ENCODE results near the gene ABL2. TPM values are rescaled to one million over a fixed set of nuclear protein-coding genes. Genes with fewer than 3 reads are reported as not detected.

The ABL2 gene
- total and polyA plus RNA-seq, 2 donors (not counting 1 experiment from before 2014, with no cell fraction given) = 2.6 to 20.0 TPM

DNA sequence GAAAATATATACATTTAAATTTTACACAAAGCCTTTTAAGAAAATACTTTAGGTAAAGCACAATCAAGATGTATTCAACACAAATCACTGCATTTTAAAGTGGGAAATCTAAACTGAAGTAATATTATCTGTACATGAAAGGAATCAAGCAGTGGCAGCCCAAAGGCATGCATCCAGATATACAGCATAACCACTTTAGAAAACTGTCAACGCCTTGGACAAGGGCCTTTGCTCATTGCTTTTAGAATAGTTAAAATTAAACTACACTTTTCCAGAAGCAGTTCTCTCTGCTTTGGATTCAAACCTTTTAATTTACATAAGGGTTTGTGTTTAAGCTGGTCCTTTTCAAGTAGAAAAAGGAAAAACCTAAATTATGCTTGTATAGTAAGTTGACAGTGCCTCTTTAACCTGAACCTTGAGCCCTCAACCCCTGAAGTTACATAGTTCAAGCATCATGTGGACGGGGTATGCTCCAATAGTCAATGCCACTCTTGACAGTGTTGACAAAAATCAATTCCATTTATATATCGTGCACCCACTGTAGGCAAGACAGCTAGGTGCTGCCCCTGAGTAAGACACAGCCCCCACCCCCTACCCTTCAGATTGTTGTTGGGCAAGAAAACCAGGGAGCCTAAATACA lies 124.7 kb downstream of the ABL2 start:
- CTCF ChIA-PET = interaction anchor here (1.5 to 1.6 kb wide), 2 partner anchors 16 to 24 kb away, joined by 6 read pairs; no protein-coding TSS in a partner anchor
- Mint-ChIP-seq H3K4me1 (no peaks in the 10 kb centered on the region), H3K27ac (no peak overlapping the region), H3K4me3 (no peak overlapping the region), H3K27me3 (no peaks in the 10 kb centered on the region), H3K9me3 (ENCODE audit: insufficient read depth) (no peaks in the 10 kb centered on the region)
- Histone ChIP-seq H4K20me1 (ENCODE audit: control insufficient read depth, insufficient read depth, low read length, poor library complexity, severe bottlenecking) (no peaks in the 10 kb centered on the region), H3K9me3 (ENCODE audit: control extremely low read depth in 1 of 3, control insufficient read depth in 2 of 3, insufficient read depth in 1 of 3, low read length in 2 of 3) (no peaks in the 10 kb centered on the region), H3K27me3 (replicated peaks in 1 of 4; ENCODE audit: control extremely low read depth in 1 of 4, control insufficient read depth in 3 of 4, insufficient read depth in 4 of 4, low read length in 3 of 4) (no peaks in the 10 kb centered on the region), H3K4me2 (replicated peaks; ENCODE audit: low read depth, low read length, poor library complexity, severe bottlenecking) (no peak overlapping the region), H3K36me3 (replicated peaks in 1 of 2; ENCODE audit: control extremely low read depth in 1 of 2, control insufficient read depth in 1 of 2, extremely low read depth in 1 of 2, insufficient read depth in 2 of 2, low read length in 1 of 2) (peaks cover 0 to 27% of the 10 kb centered on the region in 2 experiments), H3K4me1 (ENCODE audit: control insufficient read depth in 2 of 2, insufficient read depth in 2 of 2, low read length in 2 of 2) (no peaks in the 10 kb centered on the region), H3K4me3 (ENCODE audit: control extremely low read depth in 1 of 5, extremely low read depth in 1 of 5, insufficient read depth in 1 of 5, low read depth in 2 of 5, low read length in 4 of 5) (no peak overlapping the region), H3K9ac (ENCODE audit: low read length) (no peak overlapping the region), H2AFZ (ENCODE audit: insufficient read depth, low read depth, low read length, poor library complexity, severe bottlenecking) (no peak overlapping the region), H3K79me2 (ENCODE audit: control insufficient read depth, insufficient read depth, low read length) (no peaks in the 10 kb centered on the region), H3K27ac (ENCODE audit: low read length in 2 of 2) (no peak overlapping the region)
- ATAC-seq (ENCODE audit: low read depth) = no peak
- no peak for DNase-seq
- intact Hi-C loops (cut with micrococcal nuclease) = no loop called here
- POLR2A ChIA-PET = no interaction called here
- TF ChIP-seq, protein P1, sequence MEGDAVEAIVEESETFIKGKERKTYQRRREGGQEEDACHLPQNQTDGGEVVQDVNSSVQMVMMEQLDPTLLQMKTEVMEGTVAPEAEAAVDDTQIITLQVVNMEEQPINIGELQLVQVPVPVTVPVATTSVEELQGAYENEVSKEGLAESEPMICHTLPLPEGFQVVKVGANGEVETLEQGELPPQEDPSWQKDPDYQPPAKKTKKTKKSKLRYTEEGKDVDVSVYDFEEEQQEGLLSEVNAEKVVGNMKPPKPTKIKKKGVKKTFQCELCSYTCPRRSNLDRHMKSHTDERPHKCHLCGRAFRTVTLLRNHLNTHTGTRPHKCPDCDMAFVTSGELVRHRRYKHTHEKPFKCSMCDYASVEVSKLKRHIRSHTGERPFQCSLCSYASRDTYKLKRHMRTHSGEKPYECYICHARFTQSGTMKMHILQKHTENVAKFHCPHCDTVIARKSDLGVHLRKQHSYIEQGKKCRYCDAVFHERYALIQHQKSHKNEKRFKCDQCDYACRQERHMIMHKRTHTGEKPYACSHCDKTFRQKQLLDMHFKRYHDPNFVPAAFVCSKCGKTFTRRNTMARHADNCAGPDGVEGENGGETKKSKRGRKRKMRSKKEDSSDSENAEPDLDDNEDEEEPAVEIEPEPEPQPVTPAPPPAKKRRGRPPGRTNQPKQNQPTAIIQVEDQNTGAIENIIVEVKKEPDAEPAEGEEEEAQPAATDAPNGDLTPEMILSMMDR (IDR thresholded peaks at IDR 0.05) = no peak
- no peak for TF ChIP-seq EZH2 (IDR thresholded peaks at IDR 0.05; ENCODE audit: borderline replicate concordance, insufficient read depth, low read depth, low read length, poor library complexity, severe bottlenecking)
- WGBS (ENCODE audit: insufficient coverage) = 100% methylated on average over 2 of the region's 3 CpGs

DNA sequence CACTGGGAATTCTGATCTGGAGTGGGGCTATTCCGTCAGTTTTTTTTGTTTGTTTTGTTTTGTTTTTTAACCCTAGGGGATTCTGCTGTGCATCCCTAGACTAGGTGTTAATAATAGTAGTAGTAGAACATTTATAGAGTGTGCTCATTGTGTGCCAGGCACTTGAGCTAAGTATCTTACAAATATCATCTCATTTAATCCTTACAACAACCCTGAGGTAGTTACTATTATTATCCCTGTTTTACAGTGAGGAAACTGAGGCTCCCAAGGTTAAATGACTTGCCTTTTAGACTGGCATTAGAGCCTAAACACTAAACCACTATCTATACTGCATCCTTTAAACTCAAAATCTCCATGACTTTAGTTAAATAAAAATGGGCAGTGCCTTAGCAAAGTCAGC lies 125.5 kb downstream of the ABL2 start:
- Histone ChIP-seq H3K9ac (ENCODE audit: low read length) (no peak overlapping the region), H3K27me3 (replicated peaks in 1 of 4; ENCODE audit: control extremely low read depth in 1 of 4, control insufficient read depth in 3 of 4, insufficient read depth in 4 of 4, low read length in 3 of 4) (no peaks in the 10 kb centered on the region), H3K4me1 (ENCODE audit: control insufficient read depth in 2 of 2, insufficient read depth in 2 of 2, low read length in 2 of 2) (no peaks in the 10 kb centered on the region), H2AFZ (ENCODE audit: insufficient read depth, low read depth, low read length, poor library complexity, severe bottlenecking) (no peak overlapping the region), H3K4me3 (ENCODE audit: control extremely low read depth in 1 of 5, extremely low read depth in 1 of 5, insufficient read depth in 1 of 5, low read depth in 2 of 5, low read length in 4 of 5) (no peak overlapping the region), H3K79me2 (ENCODE audit: control insufficient read depth, insufficient read depth, low read length) (no peaks in the 10 kb centered on the region), H3K27ac (ENCODE audit: low read length in 2 of 2) (no peak overlapping the region), H3K9me3 (ENCODE audit: control extremely low read depth in 1 of 3, control insufficient read depth in 2 of 3, insufficient read depth in 1 of 3, low read length in 2 of 3) (no peaks in the 10 kb centered on the region), H3K4me2 (replicated peaks; ENCODE audit: low read depth, low read length, poor library complexity, severe bottlenecking) (no peak overlapping the region), H4K20me1 (ENCODE audit: control insufficient read depth, insufficient read depth, low read length, poor library complexity, severe bottlenecking) (no peaks in the 10 kb centered on the region), H3K36me3 (replicated peaks in 1 of 2; ENCODE audit: control extremely low read depth in 1 of 2, control insufficient read depth in 1 of 2, extremely low read depth in 1 of 2, insufficient read depth in 2 of 2, low read length in 1 of 2) (peaks cover 0 to 22% of the 10 kb centered on the region in 2 experiments)
- POLR2A ChIA-PET = no interaction called here
- intact Hi-C loops (cut with micrococcal nuclease) = no loop called here
- WGBS (ENCODE audit: insufficient coverage) = no CpG with 5 or more reads among the region's 1 CpG
- Mint-ChIP-seq H3K27ac (no peak overlapping the region), H3K4me3 (no peak overlapping the region), H3K4me1 (no peaks in the 10 kb centered on the region), H3K27me3 (no peaks in the 10 kb centered on the region), H3K9me3 (ENCODE audit: insufficient read depth) (no peaks in the 10 kb centered on the region)
- ATAC-seq (ENCODE audit: low read depth) = no peak
- TF ChIP-seq EZH2 (IDR thresholded peaks at IDR 0.05; ENCODE audit: borderline replicate concordance, insufficient read depth, low read depth, low read length, poor library complexity, severe bottlenecking) = no peak
- TF ChIP-seq, protein P1 (IDR thresholded peaks at IDR 0.05) = no peak
- no peak for DNase-seq
- CTCF ChIA-PET = no interaction called here

Measured in B cell (primary cell).